ENCODE data around the gene HERC2.
A peak's percentile ranks its signal among the peaks of the same experiment; 100 is the strongest.
"Not testable (repeated sequence)": the region's sequence is repeated elsewhere in the genome, so short reads cannot be mapped to it uniquely, and the experiment has no call there.

Gene HERC2

DNA sequence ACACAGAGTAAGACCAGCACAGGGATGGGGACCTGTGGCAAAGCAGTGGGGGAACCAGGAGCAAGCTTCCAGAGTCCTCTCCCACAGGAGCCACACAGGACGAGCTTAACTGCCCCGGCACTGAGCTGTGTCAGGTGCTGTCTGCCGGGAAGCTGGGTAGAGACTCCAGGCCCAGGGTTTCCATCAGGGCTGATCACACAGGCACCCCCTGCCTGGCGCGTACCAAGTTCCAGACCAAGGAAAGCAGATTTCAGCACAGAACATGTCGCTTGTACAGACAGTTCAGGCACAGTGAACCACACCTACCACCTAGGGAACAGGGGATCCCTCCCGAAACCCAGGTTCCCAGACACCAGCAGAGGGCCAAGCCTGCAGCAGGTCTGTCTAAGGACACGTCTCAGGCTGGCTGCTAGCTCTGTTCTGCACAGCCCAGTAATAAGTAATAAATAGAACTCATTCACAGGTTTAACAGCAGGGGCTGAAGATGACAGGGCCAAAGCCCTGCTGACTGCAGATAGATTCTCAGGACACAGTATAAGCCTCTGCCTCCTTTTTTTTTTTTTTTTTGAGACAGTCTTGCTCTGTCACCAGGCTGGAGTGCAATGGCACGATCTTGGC lies 192.6 kb downstream of the HERC2 start:
- DNase-seq, result no peak

DNA sequence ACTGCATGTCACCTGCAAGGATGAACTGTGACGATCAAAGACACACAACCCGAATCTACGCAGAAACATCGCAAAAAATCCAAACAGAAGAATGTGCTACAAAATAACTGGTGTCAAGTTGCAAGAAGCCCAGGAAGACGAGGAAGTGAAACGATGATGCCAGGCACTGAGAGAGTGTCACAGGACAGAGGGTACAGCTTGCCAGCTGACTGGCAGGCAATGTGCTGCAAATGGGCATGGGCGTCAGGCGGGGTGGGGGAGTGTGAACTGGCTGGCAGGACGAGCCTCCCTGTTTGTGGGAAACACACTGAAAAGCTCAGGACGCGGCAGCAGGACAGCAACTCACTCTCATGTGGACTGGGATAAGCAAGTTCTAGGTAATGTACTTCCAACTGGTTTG lies 193.9 kb downstream of the HERC2 start:
- no peak for DNase-seq

DNA sequence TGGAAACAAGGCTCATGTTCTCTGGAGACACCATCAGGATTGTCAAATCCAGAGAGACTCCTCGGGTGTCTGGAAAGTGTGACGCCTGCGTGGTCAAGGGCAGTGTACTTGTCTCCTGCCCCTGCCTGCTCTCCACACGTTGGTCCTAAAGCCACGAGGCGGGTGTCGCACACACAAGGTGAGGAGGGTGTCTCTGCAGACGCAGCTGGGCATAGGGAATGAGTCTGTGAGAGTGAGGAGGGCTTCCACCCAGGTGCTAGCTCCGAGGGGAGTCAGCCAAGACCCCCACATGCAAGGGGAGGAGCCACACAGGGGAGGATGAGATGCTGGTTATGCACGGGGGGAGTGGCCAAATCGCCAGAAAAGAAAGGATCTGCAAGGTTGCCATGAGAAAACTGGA lies 194.9 kb downstream of the HERC2 start:
- DNase-seq, result no peak

DNA sequence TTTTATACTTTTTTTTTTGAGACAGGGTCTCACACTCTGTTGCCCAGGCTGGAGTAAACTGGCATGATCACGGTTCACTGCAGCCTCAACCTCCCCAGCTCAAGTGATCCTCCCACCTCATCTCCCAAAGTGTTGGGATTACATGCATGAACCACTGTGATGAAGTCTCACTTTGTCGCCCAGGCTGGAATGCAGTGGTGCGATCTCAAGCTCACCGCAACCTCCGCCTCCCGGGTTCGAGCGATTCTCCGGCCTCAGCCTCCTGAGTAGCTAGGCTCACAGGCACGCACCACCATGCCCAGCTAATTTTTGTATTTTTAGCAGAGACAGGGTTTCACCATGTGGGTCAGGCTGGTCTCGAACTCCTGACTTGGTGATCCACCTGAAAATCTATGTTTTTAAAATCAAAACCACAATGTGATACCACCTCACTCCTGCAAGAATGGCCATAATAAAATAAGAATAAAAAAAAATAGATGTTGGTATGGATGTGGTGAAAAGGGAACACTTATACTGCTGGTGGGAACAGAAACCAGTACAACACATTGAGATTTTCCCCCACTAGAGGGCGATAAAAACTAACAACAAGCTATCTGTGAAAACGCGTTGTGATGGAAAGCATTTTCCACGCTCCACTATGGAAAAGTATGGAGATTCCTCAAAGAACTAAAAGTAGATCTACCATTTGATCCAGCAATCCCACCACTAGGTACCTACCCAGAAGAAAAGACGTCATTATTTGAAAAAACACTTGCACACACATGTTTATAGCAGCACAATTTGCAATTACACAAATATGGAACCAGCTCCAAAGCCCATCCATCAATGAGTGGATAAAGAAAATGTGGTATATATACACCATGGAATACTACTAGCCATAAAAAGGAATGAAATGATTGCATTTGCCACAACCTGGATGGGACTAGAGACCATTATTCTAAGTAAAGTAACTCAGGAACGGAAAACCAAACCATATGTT lies 196.0 kb downstream of the HERC2 start:
- peak; percentile 53 for DNase-seq

DNA sequence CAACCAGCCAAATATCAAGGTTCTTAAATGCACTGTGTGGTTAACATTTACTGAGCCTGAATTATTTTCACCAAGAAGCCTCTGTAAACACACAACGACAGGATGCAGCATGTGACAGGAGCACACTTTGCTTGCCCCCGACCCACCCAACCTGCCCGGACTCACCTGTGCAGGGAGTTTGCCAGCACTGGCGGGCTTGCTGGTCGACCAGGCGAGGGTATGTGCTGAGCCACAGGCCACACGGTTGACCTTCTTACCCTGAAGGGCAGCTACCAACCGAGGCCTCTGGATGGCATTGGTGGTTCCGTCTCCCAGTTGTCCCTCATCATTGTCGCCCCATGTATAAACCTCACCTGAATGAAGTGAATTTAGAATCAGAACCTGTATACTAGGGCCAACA lies 197.1 kb downstream of the HERC2 start:
- no peak for DNase-seq

DNA sequence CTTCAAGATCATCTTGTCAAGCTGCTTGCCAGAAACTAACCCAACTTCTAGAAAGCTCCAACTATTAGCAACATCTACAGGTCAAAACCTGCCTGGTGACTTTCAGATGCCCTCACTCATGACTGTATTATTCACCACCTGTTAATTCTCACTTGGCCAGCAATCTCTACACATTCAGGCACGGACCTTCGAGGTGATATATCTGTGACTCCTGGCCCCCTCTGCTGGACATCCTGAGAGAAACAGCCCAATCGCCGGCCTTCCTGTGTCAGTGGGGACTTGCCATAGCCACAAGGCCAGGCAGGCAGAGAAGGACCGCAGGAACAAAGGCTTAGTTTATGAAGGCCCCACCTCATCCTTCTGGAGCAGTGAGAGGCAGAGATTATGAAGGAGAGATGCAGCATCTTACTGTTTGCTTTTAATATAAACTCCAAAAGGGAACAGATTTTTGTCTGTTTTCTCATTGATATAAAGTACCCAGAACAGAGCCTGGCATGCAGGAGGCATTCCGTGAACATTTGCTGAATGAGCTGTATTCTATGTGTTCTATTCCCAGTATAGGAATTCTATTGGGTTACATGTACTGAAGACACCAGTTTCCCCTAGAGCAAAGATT lies 198.5 kb downstream of the HERC2 start:
- peak; percentile 39 for DNase-seq

DNA sequence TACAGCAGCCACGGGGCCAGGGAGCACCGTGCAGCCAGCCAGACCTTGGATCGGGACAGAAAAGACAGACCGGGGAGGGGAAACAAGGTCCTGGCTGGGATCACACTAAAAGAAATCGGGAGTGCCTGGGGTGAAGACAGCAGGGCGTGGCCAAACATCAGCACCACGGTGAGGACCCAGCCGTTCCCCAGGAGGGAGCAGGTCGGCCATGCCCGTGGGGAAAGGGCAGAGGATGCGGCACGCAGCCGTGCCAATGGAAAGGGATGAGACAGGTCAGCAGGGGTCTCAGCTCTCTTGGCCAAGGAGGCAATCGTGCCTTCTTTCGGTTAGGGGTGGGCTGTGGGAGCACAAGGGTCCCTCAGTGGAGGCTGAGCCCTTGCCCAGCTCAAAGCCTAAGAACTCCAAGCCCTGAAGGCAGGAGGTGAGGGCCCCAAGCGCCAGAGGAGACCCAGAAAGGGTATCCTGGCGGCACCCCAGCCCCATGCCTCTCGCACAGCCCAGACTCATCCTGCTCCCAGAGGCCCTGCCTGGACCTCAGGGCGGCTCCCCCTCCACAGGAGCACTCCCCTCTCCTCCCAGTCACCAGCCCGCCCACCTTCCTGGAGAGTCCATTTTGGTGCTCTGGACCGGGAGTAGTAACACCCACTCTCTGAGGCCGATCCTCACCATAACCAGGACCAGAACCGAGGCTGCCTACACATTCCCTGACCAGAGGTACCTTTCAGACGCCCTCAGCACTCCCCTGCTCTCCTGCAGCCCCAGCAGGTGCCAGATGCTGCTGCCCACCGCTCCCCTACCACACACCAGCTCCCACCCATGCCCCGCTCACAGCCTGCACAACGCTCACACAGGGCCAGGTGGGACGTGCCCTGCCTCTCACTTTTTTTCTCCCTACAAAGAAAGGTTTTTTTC lies 199.7 kb downstream of the HERC2 start:
- no peak for DNase-seq

DNA sequence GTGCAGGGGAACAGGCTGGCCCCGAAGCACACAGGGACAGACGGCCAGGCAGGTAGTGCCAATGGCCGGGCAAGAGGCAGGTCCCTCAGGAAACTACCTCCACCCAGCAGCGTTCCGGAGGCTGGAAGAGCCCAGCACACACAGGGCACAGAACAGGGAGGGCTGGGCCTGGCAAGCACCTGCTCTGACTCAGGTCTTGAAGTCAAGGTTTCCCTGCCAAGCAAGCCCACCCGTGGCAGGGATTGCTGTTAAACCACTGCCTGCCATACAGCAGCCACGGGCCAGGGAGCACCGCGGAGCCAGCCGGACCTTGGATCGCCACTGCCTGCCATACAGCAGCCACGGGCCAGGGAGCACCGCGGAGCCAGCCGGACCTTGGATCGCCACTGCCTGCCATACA lies 200.4 kb downstream of the HERC2 start:
- DNase-seq, result not testable (repeated sequence)

DNA sequence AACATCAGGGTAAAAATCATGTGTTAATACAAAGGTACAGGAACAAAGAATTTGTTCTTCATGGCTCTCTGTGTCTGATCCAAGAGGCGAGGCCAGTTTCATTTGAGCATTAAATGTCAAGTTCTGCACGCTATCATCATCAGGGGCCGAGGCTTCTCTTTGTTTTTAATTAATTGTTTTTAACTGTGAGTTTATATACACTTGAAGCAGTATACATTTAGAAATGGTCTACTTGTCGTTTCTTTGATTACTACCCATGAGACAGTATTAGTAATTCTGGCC lies 201.7 kb downstream of the HERC2 start:
- no peak for DNase-seq

DNA sequence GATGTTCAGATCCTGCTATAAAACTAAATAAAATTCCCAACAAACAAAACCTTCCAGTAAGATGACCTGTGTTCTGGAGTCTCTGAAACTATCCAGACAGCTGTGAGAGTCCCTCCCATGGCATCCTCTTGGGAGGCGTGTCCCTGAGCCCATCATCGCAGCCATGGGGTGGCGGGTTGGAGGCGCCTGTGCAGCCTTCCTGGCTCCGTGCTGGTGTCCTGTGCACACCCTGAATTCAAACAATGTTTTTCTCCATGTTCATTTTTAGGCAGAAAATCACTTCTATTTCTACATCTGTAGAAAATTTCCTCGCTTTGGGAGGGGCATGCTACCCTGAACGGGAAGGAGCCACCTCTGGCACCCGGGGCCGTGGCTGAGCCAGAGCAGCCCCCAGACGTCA lies 203.4 kb downstream of the HERC2 start:
- no peak for DNase-seq

DNA sequence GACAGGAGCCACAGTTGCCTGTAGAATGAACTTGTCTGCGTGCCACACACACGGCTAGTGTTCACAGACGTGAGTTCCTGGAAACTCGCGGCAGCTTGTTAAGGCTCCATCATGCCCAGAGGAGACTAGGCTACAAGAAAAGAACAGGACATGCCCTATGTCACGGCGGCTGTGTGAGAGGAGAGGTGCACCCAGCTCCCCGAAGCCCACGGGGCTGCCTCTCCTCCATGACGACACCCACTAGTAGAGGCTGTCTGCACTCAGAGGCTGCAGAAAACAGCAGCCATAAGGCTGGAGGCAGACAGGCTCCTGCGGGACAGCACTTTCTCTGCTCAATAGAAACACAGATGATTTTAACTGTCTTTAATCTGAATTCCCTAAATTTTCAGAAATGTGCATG lies 203.9 kb downstream of the HERC2 start:
- DNase-seq, result no peak

DNA sequence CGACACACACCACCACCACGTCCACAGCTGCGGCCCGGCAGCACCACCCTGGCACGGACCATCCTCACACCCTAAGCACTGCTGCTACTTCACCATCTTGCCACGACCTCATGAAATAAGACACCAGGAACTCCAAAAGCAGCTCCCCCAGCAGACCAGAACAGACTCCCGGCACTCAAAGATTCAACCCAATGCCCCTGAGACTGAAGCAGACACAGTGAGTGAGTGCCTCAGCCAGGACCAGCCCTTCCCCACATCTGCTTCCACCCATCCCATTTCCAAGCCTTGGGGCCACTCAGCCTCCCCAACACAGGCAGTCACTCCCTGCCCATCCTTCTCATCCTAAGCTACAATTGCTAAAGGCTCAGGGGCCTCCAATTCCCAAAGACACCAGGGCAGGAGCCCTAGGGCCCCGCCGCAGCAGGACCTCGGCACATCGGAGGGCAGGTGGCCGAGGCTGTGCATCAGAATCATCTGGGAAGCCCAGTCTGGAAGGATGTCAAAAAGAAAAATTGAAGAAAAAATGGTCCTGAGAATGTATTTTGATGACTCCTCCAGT lies 204.5 kb downstream of the HERC2 start:
- DNase-seq, result no peak

DNA sequence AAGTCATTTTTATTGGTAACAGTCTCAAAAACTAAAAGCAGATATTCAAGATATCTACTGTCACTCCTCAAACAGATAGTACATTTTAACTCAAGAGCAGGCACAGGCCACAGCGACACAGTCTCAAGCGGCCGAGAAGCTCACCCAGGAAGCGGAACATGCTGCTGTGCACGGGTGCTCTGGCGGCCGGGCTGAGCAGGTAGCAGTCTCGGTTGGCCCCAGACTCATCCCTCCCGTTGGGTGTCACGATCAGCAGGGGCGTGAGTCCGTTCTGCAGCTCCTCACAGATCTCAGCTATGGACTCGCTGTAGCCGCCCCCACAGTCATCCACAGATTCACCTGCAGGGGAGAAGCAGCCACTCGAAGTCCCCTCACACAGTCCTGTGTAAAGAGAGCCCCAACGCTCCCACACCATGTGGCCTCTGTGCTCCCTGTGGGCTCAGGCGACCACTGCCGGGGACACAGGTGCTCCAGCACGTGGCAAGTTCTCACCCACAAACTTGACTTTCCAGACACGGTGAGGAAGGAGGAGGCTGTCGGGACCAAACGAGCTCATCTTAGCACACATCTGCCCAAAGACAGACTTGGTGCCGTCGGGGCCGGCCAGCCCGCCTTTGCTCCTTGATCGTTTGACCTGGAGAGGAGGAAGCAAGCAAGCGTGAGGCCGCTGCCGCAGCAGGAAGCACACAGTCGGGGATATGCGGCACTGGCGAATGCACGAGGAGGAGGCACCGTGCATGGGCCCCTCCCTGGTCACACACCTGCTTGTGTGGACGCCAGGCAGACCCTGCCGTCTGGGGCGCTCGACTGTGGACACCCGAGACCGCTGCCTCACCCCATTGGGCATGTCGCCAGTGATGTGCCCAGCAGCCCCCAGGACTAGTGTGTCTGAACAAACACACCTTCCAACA lies 205.2 kb downstream of the HERC2 start:
- no peak for DNase-seq

DNA sequence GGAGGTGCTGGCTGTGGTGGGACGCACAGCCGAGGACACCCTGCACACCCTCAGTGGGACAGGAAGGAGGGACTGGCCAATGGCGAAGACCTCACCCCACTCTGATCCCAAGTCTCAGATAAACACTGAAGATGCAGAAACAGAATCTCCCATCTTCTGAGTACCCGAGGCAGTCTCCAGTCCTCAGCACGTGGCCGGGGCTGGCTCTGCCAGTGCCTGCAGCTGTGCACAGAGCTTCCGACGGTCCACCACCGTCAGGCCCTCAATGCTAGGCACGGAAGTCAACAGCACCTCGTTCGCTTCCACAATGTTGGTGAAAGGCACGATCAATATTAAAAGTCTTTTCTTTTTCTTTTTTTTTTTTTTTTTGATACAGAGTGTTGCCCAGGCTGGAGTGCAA lies 206.1 kb downstream of the HERC2 start:
- DNase-seq, result no peak

DNA sequence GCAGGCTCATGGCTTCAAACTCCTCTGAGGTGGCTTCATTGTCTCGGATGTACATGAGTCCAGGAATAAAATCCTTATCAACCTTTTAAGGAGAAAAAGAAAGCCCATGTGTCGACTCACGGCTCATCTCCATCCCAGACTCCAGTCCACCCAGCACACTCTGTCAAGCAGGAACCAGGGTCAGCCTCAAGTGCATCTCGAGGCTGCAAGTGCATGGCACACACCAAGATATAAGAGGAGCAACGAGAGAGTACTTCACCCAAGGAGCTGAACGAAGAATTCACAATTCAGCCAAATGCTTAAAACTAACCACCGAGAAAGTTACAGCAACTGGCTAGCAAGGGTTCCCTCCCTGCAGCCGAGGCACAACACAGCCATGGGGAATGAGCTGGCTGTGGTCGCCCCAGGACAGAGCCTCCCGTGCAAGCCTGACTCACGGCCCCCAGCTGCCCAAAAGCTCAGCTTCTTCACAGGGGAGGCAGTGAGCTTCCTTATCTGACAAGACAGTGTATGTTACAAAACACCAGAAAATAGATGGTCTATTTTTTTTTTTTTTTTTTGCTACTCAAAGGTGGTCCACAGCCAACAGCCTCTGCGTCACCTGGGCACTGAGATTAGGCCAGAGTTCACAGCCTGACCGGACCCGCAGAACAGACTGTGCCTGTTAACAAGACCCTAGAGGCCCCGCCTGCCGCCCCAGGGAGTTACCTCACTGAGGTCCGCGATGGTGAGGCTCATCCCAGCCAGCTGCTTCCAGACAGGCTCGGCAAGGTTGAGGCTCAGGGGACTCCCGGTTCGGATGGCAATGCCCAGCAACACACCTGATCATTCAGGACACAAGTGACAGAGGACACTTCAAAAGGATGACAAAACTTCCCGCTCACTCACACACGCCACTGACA lies 207.0 kb downstream of the HERC2 start:
- DNase-seq, result no peak

DNA sequence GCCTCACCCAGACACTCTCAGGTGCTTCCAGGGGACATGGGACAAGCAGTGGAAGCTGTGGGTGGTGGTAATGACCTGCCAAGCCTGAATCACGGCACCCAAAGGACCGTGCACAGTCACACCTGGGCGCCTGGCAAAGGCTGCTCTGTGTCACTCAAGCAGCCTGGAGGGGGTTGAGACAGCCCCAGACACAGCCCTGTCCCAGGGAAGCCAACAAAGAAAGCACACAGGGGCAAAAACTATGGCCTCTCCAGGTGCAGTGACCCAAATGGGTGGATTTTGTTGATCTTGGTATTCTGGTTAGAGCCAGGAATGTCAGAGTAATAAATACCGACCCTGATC lies 207.9 kb downstream of the HERC2 start:
- DNase-seq, result no peak

DNA sequence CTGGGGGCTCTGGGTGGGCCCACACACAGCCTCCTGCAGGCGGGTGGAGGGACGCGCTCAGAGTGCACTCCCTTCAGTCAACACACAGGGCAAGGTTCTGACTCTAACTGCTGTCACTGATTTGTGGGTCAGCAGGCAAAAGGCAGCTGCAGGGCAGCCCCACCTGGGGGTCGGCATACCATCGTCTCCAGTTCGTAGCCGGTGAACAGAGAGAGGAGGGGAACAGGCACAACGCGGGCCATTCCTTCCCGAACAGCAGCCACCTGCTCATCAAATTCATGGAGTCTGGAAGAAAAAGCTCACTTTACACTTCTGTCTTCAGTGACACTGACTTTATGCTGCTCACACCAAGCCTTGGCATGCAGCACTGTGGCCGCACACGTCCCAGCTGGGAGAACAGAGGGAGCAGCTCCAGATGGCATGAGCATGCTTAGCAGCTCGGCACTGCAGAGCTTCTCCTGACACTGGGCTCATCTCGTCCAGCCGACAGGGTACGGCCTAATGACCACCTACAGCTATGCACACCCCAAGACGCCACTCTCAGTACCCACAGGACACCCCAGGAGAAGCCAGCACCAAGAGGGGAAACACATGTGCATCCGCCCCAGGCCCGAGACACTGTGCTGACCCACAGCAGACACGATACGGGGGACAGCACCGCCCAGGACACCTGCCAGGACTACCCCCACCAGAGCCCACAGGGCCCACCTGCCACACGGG lies 208.4 kb downstream of the HERC2 start:
- no peak for DNase-seq

DNA sequence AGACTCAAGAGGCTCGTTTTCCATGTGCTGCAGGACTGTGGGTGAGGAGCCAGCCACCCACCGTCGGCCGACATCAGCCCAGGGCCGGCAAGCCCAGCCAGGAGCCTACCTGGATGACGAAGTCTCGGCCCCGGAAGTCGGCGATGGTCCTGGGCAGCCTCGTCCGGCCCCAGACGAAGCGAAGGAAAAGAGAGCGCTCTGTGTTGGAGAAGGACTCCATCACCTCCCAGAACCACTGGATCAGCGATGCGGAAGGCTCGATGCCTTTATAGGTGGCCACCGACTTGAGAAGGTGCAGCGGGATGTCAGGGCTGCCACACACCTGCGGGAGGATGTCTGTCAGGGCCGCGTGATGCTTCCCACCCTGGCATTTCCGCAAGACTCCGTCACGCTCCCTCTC lies 209.0 kb downstream of the HERC2 start:
- no peak for DNase-seq

DNA sequence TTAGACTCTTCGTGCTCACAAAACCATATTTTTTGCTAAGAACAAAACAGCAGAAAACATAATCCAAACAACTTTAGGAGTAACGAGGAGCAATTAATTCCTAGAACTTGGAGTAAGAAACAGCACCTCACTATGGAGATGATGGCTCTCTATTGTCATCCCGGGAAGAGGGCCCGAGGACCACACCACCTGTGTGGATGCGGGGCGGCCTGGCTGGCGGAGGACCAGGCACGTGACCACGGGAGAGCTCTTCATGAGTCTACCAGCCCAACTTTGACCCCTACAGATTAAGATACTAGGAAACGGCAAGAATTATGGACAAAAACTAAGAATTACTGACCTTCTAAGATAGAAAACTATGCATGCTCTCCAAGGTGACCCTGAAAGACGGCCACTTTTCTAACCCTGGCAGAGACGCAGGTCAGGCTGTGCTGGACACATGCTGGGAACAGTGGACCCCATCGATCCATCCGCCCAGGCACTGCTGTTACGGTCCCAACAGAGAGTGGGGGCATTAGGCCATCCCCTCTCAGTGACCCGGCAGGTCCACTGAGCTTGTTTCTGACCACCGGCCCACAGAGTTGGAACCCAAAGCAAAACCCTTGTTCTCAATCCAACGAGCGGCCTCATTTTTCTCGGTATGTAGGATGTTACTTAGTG lies 209.7 kb downstream of the HERC2 start:
- no peak for DNase-seq

DNA sequence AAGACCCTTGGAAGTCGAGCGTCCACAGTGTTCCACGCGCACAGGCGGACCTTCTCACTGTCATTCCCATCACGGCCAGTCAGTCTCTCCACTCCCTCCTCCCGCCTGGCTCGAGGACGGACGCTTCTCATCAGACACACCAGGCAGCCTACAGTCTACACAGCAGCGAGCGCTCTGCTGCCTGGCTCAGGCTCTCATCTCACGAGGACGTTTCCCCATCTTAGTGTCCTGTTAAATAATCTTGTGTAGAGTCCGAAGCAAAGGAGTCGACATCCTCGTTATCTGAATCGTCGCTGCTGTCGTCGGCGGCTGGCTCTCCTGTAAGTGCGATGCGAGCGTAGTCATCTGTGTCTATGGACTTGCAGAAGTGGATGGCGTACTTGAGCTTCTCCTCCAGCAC lies 210.4 kb downstream of the HERC2 start:
- DNase-seq, result no peak
